Measurements from ENCODE around the gene TMEM123.
"Not testable (repeated sequence)": the region's sequence is repeated elsewhere in the genome, so short reads cannot be mapped to it uniquely, and the experiment has no call there.

TMEM123 gene

GRCh38 chr11:102438311-102439062 lies 14.1 kb downstream of the TMEM123 start:
- Histone ChIP-seq H3K9me3 (no peaks in the 10 kb centered on the region), H3K4me3 (ENCODE audit: low read depth in 1 of 2, low read length in 1 of 2) (no peak overlapping the region), H3K4me1 (ENCODE audit: control insufficient read depth in 1 of 2, insufficient read depth in 1 of 2, low read depth in 1 of 2, low read length in 1 of 2) (peaks cover 0 to 4% of the 10 kb centered on the region in 2 experiments), H3K36me3 (no peaks in the 10 kb centered on the region), H3K27ac (no peak overlapping the region), H3K27me3 (no peaks in the 10 kb centered on the region)
- TF ChIP-seq, protein P1, sequence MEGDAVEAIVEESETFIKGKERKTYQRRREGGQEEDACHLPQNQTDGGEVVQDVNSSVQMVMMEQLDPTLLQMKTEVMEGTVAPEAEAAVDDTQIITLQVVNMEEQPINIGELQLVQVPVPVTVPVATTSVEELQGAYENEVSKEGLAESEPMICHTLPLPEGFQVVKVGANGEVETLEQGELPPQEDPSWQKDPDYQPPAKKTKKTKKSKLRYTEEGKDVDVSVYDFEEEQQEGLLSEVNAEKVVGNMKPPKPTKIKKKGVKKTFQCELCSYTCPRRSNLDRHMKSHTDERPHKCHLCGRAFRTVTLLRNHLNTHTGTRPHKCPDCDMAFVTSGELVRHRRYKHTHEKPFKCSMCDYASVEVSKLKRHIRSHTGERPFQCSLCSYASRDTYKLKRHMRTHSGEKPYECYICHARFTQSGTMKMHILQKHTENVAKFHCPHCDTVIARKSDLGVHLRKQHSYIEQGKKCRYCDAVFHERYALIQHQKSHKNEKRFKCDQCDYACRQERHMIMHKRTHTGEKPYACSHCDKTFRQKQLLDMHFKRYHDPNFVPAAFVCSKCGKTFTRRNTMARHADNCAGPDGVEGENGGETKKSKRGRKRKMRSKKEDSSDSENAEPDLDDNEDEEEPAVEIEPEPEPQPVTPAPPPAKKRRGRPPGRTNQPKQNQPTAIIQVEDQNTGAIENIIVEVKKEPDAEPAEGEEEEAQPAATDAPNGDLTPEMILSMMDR (IDR thresholded peaks at IDR 0.05), result no peak

- no peaks in the 10 kb centered on the region for H3K27me3 ChIP-seq
- no peaks in the 10 kb centered on the region for H3K9me3 ChIP-seq
- peak overlapping the region; percentile 16 for H3K27ac ChIP-seq
- H3K36me3 ChIP-seq, result no peaks in the 10 kb centered on the region
- TF ChIP-seq, protein P1 (IDR thresholded peaks at IDR 0.05), result no peak
- H3K4me1 ChIP-seq (ENCODE audit: control insufficient read depth in 1 of 2, insufficient read depth in 1 of 2, low read depth in 1 of 2, low read length in 1 of 2), result peaks cover 0 to 4% of the 10 kb centered on the region in 2 experiments
- H3K4me3 ChIP-seq (ENCODE audit: low read depth in 1 of 2, low read length in 1 of 2), result no peak overlapping the region
Measured at GRCh38 chr11:102437727-102438126, 14.8 kb downstream of the TMEM123 start.

DNA sequence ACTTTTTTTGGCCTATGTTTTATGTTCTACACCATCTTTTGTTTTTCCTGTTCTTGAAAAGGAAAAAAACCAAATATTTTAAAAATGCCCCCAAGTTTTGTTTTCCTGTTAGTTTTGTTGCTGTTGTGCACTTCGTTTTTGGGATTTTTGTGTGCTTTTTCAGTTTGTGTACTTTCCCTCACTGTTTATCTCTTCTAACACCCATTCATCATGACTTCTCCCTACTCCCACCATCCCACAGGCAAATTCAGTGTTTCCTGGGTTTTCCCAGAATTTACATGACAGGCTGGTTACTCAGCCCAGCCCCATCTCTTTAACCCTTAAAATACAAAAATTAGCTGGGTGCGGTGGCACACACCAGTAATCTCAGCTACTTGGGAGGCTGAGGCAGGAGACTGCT lies 15.6 kb downstream of the TMEM123 start:
- TF ChIP-seq, protein P1 (IDR thresholded peaks at IDR 0.05), result no peak
- no peaks in the 10 kb centered on the region for H3K9me3 ChIP-seq
- H3K36me3 ChIP-seq, result no peaks in the 10 kb centered on the region
- no peaks in the 10 kb centered on the region for H3K27me3 ChIP-seq
- no peak overlapping the region for H3K4me3 ChIP-seq (ENCODE audit: low read depth in 1 of 2, low read length in 1 of 2)
- peak overlapping the region; percentile 13 for H3K27ac ChIP-seq
- H3K4me1 ChIP-seq (ENCODE audit: control insufficient read depth in 1 of 2, insufficient read depth in 1 of 2, low read depth in 1 of 2, low read length in 1 of 2), result peaks cover 0 to 4% of the 10 kb centered on the region in 2 experiments

GRCh38 chr11:102436561-102436960 lies 16.0 kb downstream of the TMEM123 start:
- no peaks in the 10 kb centered on the region for H3K36me3 ChIP-seq
- peaks cover 0 to 4% of the 10 kb centered on the region in 2 experiments for H3K4me1 ChIP-seq (ENCODE audit: control insufficient read depth in 1 of 2, insufficient read depth in 1 of 2, low read depth in 1 of 2, low read length in 1 of 2)
- no peak overlapping the region for H3K4me3 ChIP-seq (ENCODE audit: low read depth in 1 of 2, low read length in 1 of 2)
- no peaks in the 10 kb centered on the region for H3K27me3 ChIP-seq
- TF ChIP-seq, protein P1 (IDR thresholded peaks at IDR 0.05), result no peak
- H3K27ac ChIP-seq, result peak overlapping the region; percentile 13
- no peaks in the 10 kb centered on the region for H3K9me3 ChIP-seq

DNA sequence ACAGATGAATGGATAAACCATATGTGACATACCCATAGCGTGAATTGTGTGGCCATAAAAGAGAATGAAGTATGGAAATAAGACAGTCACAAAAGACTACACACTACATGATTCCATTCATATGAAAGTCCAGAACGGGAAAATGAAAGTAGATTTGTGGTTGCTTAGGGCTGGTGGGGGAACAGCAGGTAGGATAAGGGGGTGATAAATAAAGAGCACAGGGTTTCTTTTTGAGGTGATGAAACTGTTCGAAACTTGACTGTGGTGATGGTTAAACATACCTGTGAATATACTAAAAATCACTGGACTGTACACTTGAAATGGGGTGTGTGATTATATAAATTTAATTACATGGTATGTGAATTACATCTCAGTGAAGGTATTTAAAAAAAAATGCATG lies 16.9 kb downstream of the TMEM123 start:
- H3K27ac ChIP-seq, result no peak overlapping the region
- no peaks in the 10 kb centered on the region for H3K36me3 ChIP-seq
- H3K4me3 ChIP-seq (ENCODE audit: low read depth in 1 of 2, low read length in 1 of 2), result no peak overlapping the region
- H3K27me3 ChIP-seq, result no peaks in the 10 kb centered on the region
- no peaks in the 10 kb centered on the region for H3K9me3 ChIP-seq
- H3K4me1 ChIP-seq (ENCODE audit: control insufficient read depth in 1 of 2, insufficient read depth in 1 of 2, low read depth in 1 of 2, low read length in 1 of 2), result peaks cover 0 to 4% of the 10 kb centered on the region in 2 experiments
- TF ChIP-seq, protein P1 (IDR thresholded peaks at IDR 0.05), result no peak

DNA sequence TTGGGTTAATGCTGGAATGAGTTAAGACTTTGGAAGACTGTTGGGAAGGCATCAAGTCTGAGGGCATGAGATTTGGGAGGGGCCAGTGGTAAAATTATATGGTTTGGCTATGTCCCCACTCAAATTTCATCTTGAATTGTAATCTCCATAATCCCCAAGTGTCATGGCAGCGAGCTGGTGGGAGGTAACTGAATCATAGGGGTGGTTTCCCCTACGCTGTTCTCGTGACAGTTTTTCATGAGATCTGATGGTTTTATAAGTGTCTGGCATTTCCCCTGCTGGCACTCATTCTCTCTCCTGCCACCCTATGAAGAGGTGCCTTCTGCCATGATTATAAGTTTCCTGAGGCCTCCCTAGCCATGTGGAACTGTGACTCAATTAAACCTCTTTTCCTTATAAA lies 19.0 kb downstream of the TMEM123 start:
- H3K27ac ChIP-seq; H3K9me3 ChIP-seq; H3K27me3 ChIP-seq; H3K36me3 ChIP-seq; H3K4me3 ChIP-seq (ENCODE audit: low read depth in 1 of 2, low read length in 1 of 2); H3K4me1 ChIP-seq (ENCODE audit: control insufficient read depth in 1 of 2, insufficient read depth in 1 of 2, low read depth in 1 of 2, low read length in 1 of 2): not testable (repeated sequence)

DNA sequence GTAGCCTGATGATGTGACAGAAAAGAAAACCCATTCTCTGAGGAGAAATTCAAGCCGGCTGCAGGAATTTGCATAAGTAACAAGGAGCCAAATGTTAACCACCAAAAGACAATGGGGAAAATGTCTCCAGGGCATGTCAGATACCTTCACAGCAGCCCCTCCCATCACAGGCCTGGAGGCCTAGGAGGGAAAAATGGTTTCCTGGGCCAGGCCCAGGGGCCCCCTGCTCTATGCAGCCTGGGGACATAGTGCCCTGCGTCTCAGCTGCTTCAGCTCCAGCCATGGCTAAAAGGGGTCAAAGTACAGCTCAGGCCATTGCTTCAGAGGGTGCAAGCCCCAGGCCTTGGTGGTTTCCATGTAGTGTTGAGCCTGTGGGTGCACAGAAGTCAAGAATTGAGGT lies 20.0 kb downstream of the TMEM123 start:
- not testable (repeated sequence) for H3K4me1 ChIP-seq (ENCODE audit: control insufficient read depth in 1 of 2, insufficient read depth in 1 of 2, low read depth in 1 of 2, low read length in 1 of 2); H3K27me3 ChIP-seq; H3K27ac ChIP-seq; H3K4me3 ChIP-seq (ENCODE audit: low read depth in 1 of 2, low read length in 1 of 2); H3K9me3 ChIP-seq; H3K36me3 ChIP-seq
